ENCODE results near the gene TSHZ2.

The TSHZ2 gene

DNA sequence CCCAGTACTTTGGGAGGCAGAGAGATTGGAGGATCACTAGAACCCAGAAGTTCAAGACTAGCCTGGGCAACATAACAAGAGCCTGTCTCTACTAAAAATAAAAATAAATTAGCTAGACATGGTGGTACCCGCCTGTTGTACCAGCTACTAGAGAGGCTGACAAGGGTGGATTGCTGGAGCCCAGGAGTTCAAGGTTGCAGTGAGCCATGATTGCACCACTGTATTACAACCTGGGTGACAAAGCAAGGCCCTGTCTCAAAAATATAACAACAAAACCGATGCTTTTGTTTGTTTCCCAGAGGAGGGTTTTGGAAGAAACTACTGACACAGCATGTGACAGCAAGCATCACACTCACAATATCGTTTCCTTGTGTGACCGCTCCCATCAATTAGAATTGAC lies 119.6 kb downstream of the TSHZ2 start:
- DNase-seq (ENCODE audit: insufficient read length, low spot score), result no peak
- no peak for TF ChIP-seq POLR2A (IDR thresholded peaks at IDR 0.05; ENCODE audit: low read depth, low read length)
- FAIRE-seq, result no peak

GRCh38 chr20:53092772-53093300 lies 120.7 kb downstream of the TSHZ2 start:
- no peak for TF ChIP-seq POLR2A (IDR thresholded peaks at IDR 0.05; ENCODE audit: low read depth, low read length)
- DNase-seq (ENCODE audit: insufficient read length, low spot score) (no peak), FAIRE-seq (no peak)

DNA sequence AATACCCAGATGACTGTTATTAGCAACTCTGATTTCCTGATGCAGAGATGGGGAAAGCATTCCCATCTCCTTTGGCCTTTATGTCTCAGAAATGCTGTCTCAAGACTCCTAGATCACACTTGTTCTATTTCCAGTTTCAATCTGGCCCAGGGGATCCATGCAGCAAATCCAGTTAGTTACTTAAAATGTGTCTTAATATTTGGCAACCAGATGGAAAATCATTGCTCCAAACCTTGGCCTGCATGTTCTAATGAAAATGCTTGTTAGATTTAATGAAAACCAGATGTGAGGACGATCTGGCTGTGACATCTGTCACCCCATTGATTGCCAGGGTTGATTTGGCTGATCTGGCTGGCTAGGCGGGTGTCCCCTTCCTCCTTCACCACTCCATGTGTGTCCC lies 125.2 kb downstream of the TSHZ2 start:
- no peak for DNase-seq (ENCODE audit: insufficient read length, low spot score)
- TF ChIP-seq POLR2A (IDR thresholded peaks at IDR 0.05; ENCODE audit: low read depth, low read length), result no peak
- no peak for FAIRE-seq

DNA sequence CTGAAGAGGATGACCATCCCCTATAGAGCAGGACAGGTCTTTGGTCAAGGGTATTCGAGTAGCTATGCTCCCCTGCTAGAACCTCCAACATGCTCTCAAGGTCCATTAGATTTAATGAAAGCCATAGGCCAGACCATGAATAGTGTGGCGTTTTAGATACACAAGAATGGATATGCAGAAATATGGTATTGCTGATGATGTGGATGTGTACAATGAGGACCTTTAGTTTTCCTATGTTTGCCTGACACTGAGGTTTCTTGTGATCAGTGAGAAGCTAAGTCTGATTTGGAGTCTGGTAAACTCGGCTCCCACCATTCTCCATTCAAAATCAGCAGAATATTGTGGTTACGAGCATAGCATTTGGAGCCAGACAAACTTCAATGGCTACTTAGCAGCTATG lies 125.6 kb downstream of the TSHZ2 start:
- no peak for FAIRE-seq
- no peak for TF ChIP-seq POLR2A (IDR thresholded peaks at IDR 0.05; ENCODE audit: low read depth, low read length)
- DNase-seq (ENCODE audit: insufficient read length, low spot score), result no peak

DNA sequence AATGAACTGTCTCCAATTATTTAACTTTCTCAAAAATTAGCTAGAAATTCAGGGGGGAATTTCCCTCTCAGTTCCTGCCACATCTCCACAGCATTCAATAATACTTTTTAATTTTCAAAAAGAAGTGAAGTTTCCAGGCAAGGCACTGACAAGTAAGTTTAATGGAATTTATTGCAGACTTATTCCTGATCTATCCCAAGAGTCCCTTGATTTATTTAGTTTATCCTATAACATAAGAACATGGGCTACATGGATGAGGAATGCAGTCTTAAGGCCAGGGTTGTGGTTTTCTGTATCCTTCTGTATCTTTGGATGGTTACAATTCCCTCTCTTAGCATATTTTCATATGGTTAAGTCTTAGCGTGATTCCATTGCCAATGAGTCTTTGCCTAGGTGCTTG lies 126.5 kb downstream of the TSHZ2 start:
- no peak for TF ChIP-seq POLR2A (IDR thresholded peaks at IDR 0.05; ENCODE audit: low read depth, low read length)
- no peak for FAIRE-seq
- DNase-seq (ENCODE audit: insufficient read length, low spot score), result no peak

DNA sequence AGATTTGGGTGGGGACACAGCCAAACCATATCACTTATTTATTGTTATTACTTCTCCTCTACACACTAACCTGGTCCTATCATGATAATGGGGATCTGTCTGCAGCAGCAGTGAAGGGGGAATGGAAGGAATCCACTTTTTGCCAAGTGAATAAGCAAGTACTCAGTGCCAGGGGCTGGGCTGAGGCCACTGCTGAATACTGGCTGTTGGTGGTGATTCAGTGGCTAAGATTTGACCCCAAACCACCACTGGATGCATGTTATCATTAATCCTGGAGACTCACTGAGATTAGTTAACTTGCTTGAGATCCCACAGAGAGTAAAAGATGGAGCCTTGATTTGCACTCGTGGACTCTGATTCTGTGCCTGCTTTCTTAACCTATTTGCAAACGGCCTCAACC lies 127.7 kb downstream of the TSHZ2 start:
- FAIRE-seq (no peak), DNase-seq (ENCODE audit: insufficient read length, low spot score) (no peak)
- TF ChIP-seq POLR2A (IDR thresholded peaks at IDR 0.05; ENCODE audit: low read depth, low read length), result no peak

- DNase-seq (ENCODE audit: insufficient read length, low spot score) (no peak), FAIRE-seq (no peak)
- TF ChIP-seq POLR2A (IDR thresholded peaks at IDR 0.05; ENCODE audit: low read depth, low read length), result no peak
Observed at GRCh38 chr20:53100476-53100911, 128.3 kb downstream of the TSHZ2 start.

- FAIRE-seq (no peak), DNase-seq (ENCODE audit: insufficient read length, low spot score) (no peak)
- no peak for TF ChIP-seq POLR2A (IDR thresholded peaks at IDR 0.05; ENCODE audit: low read depth, low read length)
Observed at GRCh38 chr20:53101992-53102760, 130.0 kb downstream of the TSHZ2 start.

DNA sequence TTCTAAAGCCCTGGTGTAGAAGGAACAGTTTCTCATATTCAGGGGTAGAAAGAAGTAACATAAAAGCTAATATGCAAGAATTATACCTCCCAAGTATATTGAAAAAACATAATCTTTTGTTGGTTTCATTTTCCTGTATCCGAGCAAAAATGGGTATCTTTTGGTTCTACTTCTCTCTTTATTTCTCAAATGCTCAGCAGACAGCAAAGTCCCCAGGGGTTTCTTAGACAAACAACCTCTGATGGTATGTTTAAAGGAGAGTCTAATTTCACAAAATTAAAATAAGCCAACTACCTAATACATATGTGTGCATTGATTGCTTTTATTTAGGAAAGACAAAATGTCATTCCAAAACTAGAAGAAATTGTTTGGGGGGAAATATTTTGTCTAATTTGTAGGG lies 131.0 kb downstream of the TSHZ2 start:
- no peak for TF ChIP-seq POLR2A (IDR thresholded peaks at IDR 0.05; ENCODE audit: low read depth, low read length)
- FAIRE-seq (no peak), DNase-seq (ENCODE audit: insufficient read length, low spot score) (no peak)

DNA sequence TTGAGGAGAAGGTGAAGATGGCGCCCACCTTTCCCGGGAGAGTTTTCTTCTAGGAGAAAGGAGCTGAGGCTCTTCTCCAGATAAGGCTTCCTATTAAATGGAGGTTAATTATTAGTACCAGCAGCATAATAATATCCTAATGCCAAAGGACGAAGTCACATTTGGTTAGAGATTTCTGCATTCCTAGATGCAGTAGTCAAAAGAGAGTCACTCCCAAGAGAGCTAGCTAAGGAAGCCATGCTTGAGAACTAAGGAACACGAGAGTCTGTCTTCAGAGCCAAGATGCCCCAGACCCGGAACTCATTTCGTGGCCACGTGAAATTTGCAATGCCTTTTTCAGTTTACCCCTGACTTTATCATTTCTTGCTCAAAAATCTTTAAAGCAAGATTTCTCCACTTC lies 132.7 kb downstream of the TSHZ2 start:
- no peak for DNase-seq (ENCODE audit: insufficient read length, low spot score)
- no peak for TF ChIP-seq POLR2A (IDR thresholded peaks at IDR 0.05; ENCODE audit: low read depth, low read length)
- FAIRE-seq, result no peak

DNA sequence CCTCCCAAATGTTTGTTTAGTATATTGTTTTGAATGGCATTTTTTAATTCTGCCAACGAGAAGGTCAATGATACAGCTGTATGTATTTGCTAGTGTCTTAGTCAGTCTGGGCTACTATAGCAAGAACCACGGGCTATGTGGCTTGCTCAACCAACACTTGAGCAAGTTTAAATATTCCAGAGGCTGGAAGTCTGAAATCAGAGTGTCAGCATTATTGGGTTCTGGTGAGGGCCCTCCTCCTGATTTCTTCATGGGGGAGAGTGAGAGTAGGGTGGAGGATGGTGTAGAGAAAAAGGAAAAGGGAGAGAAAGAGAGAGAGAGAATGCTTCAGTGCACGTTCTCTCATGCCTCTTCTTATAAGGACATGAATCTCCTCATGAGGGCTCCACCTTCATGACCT lies 144.6 kb downstream of the TSHZ2 start:
- DNase-seq (ENCODE audit: insufficient read length, low spot score) (no peak), FAIRE-seq (no peak)
- TF ChIP-seq POLR2A (IDR thresholded peaks at IDR 0.05; ENCODE audit: low read depth, low read length), result no peak

DNA sequence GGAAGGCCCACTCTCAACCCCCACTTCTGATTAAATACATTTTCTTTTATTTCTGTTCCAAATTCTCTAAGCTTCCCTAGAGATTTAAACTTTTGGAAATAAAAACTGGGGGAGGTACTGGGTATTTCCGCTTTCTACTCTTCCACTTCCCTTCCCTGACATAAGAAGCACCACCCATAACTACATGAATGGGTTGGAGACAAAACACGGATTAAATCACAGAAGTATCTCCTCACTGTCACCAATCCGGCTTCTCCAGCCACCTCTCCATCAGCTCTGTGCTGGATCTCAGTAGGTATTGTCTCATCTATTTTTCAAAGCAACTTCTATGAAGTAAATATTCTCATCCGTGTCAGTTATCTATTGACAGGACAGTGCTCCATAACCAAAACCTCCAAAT lies 150.7 kb downstream of the TSHZ2 start:
- FAIRE-seq, result no peak

GRCh38 chr20:53124075-53124551 lies 152.0 kb downstream of the TSHZ2 start:
- TF ChIP-seq POLR2A (IDR thresholded peaks at IDR 0.05; ENCODE audit: low read depth, low read length), result no peak
- DNase-seq (ENCODE audit: insufficient read length, low spot score), result no peak
- no peak for FAIRE-seq

More for the DNA sequence above, 150.7 kb downstream of the TSHZ2 start:
- no peak for DNase-seq (ENCODE audit: insufficient read length, low spot score)
- TF ChIP-seq POLR2A (IDR thresholded peaks at IDR 0.05; ENCODE audit: low read depth, low read length), result no peak

GRCh38 chr20:53124803-53125202 lies 152.6 kb downstream of the TSHZ2 start:
- DNase-seq (ENCODE audit: insufficient read length, low spot score), result no peak
- no peak for TF ChIP-seq POLR2A (IDR thresholded peaks at IDR 0.05; ENCODE audit: low read depth, low read length)
- no peak for FAIRE-seq

- FAIRE-seq (no peak), DNase-seq (ENCODE audit: insufficient read length, low spot score) (no peak)
- TF ChIP-seq POLR2A (IDR thresholded peaks at IDR 0.05; ENCODE audit: low read depth, low read length), result no peak
Observed at GRCh38 chr20:53126185-53126584, 154.0 kb downstream of the TSHZ2 start.

Measured in H54 (cell line).